IPS-18a (cell line): ENCODE data around the gene ATP6V0C.

Experiments used
- H3K27ac ChIP-seq: one replicate; pipeline ENCODE4 v1.5.1; 2013; ENCODE audit warnings: low read length
- H3K27me3 ChIP-seq: one replicate; pipeline ENCODE4 v1.6.1; 2013; ENCODE audit warnings: mild to moderate bottlenecking, low read length; ENCODE audit not compliant: control insufficient read depth, insufficient read depth
- H3K36me3 ChIP-seq: one replicate; pipeline ENCODE4 v1.6.1; 2013; ENCODE audit warnings: low read depth, low read length; ENCODE audit not compliant: control insufficient read depth
- H3K4me1 ChIP-seq: one replicate; pipeline ENCODE4 v1.6.1; 2013; ENCODE audit warnings: low read depth, low read length; ENCODE audit not compliant: control insufficient read depth
- H3K4me3 ChIP-seq: one replicate; pipeline ENCODE4 v1.5.1; 2013; ENCODE audit warnings: low read length
- H3K9ac ChIP-seq: one replicate; pipeline ENCODE4 v1.6.1; 2013; ENCODE audit warnings: mild to moderate bottlenecking, low read length, moderate library complexity
- H3K9me3 ChIP-seq: one replicate; pipeline ENCODE4 v1.6.1; 2013; ENCODE audit warnings: low read depth, low read length; ENCODE audit not compliant: control insufficient read depth

Gene ATP6V0C

DNA sequence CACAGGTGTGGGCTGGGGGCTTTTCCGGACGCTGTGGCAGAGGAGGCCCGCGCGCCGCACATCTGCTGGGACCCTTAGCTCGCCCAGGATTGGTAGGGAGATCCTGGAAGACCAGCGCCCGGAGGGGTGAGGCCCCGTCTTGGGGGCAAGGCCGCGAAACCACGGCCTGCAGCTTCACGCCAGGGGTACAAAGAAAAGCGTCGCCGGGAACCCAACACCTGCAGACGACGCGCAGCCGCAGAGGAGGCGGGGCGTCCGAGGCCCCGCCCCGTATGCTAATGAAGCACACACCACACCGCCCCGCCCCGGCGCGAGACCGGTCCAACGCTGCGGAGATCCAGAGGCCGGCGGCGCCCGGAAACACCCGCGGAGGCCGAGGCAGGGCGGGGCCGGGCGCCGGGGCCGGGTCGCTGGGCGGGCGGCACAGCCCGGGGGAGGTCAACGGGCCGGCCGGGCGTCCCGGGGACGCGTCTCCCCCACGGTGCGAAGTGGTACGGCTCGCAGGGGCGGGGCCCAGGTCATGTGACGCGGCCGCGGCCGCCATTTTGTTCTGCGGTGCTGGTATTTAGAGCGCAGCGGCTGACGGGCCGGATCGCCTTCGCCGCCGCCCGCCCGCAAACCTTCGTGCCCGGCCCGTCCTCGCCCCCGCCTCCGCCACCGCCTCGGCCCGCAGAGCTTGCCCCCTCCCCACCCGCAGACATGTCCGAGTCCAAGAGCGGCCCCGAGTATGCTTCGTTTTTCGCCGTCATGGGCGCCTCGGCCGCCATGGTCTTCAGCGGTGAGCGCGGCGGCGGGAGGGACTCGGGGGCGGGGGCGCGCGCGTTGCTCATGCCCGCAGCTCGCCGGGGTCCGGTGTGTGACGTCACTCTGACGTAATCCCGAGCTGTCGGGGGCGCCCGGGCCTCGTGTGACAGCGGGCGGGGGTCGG lies at the start of gene ATP6V0C:
TSS of gene ATP6V0C (plus strand) at position 548 of the 928 bp plus-strand sequence. CDS start at position 700, 152 bp downstream.
- H3K4me1 ChIP-seq, result peaks cover 4% of the 10 kb centered on the region

DNA sequence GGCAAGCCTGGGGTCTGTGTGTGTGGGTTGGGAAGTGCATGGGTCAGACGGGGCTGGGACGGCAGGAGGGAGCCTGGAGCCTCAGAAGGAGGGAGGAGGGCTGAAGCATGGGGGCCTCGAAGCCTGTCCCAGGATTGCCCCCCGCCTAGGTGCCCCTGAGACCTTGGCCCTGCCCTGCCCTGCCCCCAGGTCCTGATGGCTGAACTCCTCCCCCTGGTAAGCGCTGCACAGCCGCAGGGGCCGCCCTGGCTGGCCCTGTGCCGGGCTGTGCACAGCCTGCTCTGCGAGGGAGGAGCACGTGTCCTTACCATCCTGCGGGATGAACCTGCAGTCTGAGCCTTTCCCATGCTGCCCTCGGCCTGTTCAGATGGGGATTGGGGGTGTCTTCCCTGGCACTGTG lies 49.4 kb upstream of the ATP6V0C start:
- H3K4me1 ChIP-seq, result peaks cover 6% of the 10 kb centered on the region
- H3K9me3 ChIP-seq, result no peaks in the 10 kb centered on the region
- peaks cover 12% of the 10 kb centered on the region for H3K27me3 ChIP-seq
- no peak overlapping the region for H3K9ac ChIP-seq
- no peak overlapping the region for H3K27ac ChIP-seq
- peaks cover 10% of the 10 kb centered on the region for H3K36me3 ChIP-seq
- no peak overlapping the region for H3K4me3 ChIP-seq

More for the DNA sequence above, at the start of gene ATP6V0C:
- Histone ChIP-seq H3K27me3 (no peaks in the 10 kb centered on the region), H3K4me3 (peak within 1 kb of the TSS; percentile 72), H3K36me3 (no peaks in the 10 kb centered on the region), H3K9me3 (no peaks in the 10 kb centered on the region), H3K27ac (peak within 1 kb of the TSS; percentile 63), H3K9ac (peak within 1 kb of the TSS; percentile 73)

DNA sequence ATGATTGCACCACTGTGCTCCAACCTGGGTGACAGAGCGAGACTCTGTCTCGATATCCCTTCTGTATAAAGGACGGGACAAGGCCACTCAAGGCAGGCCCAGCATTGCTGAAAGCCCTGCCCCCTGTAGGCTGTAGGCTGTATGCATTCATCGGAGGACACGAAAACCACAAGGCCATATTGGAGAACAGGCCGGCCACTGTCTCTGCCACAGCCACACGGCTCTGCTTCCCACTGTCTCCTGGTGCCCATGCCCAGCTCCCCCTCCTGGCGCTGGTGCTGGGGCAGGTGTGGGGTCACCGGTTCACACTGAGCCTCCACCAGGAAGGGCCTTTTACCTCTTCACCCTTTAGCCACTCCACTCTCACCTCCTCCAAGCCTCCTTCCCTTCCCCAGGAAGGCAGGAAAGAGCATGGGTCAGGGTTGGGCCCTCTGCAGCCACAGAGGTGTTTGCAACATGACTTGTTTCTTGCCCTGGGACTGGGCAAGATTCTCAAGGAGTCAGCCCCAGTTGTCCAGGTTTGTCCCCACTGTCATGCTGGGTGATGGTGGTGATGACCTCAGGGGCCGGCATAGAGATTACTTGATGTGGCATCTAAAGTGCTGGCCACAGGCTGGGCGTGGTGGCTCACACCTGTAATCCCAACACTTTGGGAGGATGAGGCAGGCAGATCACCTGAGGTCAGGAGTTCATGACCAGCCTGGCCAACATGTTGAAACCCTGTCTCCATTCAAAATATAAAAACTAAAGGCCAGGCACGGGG lies 47.9 kb upstream of the ATP6V0C start:
- Histone ChIP-seq H3K27me3 (peaks cover 27% of the 10 kb centered on the region), H3K4me3 (no peak overlapping the region), H3K36me3 (peaks cover 10% of the 10 kb centered on the region), H3K9ac (no peak overlapping the region), H3K27ac (no peak overlapping the region), H3K4me1 (peaks cover 9% of the 10 kb centered on the region), H3K9me3 (no peaks in the 10 kb centered on the region)

DNA sequence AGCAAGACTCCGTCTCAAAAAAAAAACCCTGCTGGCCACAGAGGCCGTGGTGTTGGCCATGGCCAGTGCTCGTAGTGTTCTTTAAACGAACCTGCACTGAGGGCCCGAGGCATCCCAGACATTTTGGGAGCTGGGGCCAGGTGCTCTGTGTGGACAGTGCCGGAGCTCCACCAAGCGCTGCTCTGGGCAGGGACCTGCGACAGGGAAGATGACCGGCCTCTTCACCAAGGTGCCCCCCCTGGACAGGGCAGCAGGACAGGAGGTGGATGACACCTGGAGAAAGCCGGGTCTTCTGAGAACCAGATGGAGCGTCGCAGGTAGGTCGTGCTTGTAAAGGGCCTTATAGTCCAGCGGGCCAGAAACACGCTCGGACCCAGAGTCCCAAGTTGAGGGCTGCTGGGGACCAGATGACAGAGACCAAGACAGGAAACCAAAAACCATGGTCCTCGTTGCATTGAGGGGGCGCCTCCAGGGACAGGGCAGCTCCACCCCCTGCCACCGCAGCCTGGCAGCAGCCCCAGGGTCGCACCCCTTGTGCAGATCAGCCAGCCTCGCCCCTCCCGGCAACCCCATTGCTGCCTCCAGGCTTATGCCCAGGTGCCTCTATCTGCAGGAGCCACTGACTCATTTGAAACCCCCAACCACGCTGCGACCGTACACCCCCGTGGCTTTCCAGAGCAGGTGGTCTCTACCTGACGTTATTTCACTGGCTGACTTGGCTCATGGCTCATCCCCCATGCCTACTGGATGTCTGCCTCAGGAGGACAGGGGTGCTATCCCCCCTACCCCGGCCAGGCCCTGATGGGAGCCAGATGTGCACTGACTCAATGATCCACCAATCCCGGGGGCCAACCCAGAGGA lies 46.9 kb upstream of the ATP6V0C start:
- Histone ChIP-seq H3K4me3 (peak overlapping the region; percentile 43), H3K27ac (no peak overlapping the region), H3K9me3 (no peaks in the 10 kb centered on the region), H3K36me3 (peaks cover 5% of the 10 kb centered on the region), H3K9ac (peak overlapping the region; percentile 29), H3K27me3 (peaks cover 37% of the 10 kb centered on the region), H3K4me1 (peaks cover 9% of the 10 kb centered on the region)

DNA sequence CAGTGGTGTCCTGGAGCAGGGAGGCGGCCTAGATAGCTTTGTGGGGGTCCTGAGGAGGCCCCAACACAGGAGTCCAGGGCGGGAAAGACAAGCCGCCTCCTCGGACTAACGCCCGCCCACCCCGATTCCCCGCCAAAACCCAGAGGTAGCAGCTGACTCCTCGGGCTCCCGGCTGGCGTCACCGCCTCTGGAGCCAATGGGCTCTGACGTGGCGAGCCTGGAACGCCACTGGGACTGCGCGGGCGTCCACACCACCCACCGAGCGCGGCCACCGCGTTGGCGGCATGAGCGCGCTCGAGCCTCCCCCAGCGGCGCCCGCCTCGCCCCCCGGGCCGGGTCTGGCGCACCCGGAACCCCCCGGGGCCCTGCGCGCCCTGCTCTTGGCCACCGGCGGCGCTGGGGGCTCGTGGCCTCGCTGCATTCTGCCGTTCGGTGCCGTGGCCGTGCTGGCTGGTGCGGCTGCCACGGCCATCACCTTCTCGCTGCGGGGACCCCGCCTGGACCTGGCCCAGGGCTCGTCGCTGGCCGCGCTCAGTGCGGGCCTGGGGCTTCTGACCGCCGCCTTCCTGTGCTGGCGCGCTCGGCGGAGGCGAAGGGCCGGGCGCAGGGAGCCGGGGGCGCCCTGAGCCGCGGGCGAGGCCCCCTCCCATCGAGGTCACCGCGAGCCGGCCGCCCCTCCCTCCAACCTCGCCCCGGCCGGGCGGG lies 46.1 kb upstream of the ATP6V0C start:
- H3K9me3 ChIP-seq, result no peaks in the 10 kb centered on the region
- H3K9ac ChIP-seq, result peak overlapping the region; percentile 46
- H3K4me3 ChIP-seq, result peak overlapping the region; percentile 43
- no peak overlapping the region for H3K27ac ChIP-seq
- H3K27me3 ChIP-seq, result peaks cover 45% of the 10 kb centered on the region
- peaks cover 2% of the 10 kb centered on the region for H3K36me3 ChIP-seq
- H3K4me1 ChIP-seq, result peaks cover 9% of the 10 kb centered on the region

DNA sequence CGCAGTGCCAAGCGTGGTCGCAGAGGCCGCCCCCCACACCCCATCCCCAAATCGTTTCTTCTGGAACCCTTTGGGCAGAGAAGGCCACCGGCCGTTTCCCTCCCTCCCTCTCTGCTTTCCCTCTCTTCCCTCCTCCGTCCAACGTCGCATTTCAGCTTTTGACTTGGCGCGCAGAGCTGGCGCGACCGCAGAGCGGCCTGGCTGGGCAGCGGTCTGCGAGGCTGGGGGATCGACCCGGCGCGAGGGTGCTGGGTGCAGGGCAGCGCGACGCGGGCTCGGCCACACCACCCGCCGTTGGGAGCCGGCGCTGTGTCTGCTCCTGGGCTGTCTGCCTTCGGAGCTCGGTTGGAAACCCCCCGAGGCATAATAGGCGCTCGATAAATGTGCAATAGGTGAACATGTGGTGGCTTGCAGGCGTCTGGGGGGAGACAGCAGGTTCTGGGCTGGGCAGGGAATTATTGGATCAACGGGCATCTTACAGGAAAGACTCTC lies 45.5 kb upstream of the ATP6V0C start:
- Histone ChIP-seq H3K36me3 (no peaks in the 10 kb centered on the region), H3K4me1 (peaks cover 9% of the 10 kb centered on the region), H3K27ac (no peak overlapping the region), H3K9ac (peak overlapping the region; percentile 46), H3K9me3 (no peaks in the 10 kb centered on the region), H3K27me3 (peaks cover 51% of the 10 kb centered on the region), H3K4me3 (peak overlapping the region; percentile 43)

DNA sequence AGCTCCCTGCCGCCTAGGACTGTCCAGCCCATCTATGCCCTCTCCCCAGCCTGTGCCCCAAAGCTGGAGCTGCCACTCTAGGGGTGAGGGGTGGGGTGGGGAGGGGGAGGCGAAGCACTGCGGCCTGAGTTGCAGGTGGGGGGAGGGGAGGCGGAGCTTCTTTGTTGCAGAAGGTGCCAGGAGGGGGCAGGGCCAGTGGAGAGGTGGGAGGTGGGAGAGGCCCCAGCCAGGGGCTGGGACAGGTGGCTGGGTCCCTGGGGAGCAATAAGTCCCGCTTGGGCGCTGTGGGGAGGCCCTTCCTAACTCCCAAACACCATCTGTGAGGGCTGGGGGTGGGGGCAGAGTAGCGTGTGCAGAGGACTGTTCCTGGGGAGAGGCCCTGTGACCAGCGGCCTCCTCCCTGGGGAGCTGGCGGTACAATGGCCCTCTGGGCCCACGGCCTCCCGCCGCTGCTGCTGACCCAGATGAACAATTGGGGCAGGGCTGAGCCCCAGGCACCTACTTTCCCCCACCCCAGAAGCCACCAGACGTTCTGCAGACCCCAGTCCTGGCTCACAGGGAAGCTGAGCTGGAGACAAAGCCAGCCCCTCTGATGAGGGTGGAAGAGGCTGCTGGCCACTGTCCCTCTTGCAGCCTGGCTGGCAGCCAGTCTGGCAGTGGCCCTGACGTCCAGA lies 44.9 kb upstream of the ATP6V0C start:
- Histone ChIP-seq H3K9me3 (no peaks in the 10 kb centered on the region), H3K9ac (peak overlapping the region; percentile 46), H3K27me3 (peaks cover 56% of the 10 kb centered on the region), H3K27ac (no peak overlapping the region), H3K36me3 (no peaks in the 10 kb centered on the region), H3K4me1 (peaks cover 9% of the 10 kb centered on the region), H3K4me3 (peak overlapping the region; percentile 43)

DNA sequence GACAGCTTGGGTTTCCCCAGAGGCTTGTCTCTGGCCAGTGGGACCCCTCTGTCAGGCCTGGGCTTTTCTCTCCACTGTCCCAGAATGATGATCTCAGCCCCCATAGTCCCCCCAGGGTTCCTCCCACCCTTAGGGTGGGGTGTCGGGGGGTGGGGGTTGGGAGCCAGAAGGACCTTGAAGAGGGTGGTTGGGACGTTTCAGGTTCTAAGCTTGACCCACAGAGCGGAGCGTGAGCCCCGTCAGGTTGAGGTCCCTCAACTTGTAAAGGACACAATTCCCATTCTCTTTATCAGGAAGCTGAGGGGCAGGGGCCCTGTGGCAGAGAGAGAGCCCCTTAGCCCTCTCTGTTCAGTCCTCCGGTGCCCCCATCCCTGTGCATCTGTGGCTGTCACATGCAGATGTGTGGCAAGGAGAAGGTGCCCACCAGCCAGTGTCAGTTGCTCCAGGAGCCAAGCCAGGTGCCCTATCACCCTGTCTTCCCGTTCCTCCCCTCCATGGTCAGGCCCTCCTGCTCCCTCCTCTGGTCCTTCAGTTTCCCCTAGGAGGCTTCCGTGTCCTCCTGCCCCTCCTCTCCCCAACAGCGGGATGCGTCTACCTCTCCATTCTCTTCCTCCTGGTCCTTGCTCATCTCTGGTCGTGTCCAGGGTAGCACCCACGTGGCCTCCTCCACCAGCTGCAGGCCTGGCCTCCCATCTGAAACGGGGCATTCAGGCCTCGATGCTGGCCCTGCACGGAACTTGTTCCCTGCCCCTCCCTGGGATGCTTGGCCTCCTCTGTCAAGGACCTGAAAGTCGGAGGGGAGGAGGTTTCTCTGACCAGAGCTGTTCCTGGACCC lies 44.1 kb upstream of the ATP6V0C start:
- Histone ChIP-seq H3K9me3 (no peaks in the 10 kb centered on the region), H3K27ac (no peak overlapping the region), H3K9ac (no peak overlapping the region), H3K27me3 (peaks cover 63% of the 10 kb centered on the region), H3K4me1 (peaks cover 9% of the 10 kb centered on the region), H3K4me3 (no peak overlapping the region), H3K36me3 (no peaks in the 10 kb centered on the region)

DNA sequence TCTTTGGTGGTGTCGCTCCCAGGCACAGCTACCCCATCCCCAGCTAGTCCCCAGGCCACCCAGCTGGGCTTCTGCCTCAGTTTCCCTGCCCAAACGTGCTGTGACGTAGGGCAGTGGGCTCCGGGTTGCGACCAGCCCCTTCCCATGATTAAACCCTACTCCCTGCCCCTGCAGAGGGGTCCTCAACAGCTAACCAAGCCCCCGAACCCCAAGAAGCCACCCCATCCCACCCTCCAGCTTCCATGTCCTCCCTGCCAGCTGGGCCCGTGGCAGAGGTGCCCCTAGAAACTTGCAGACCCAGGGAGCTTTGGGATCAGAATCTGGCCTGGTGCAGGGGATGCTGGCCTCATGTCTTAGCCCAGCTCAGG lies 43.5 kb upstream of the ATP6V0C start:
- Histone ChIP-seq H3K9me3 (no peaks in the 10 kb centered on the region), H3K36me3 (no peaks in the 10 kb centered on the region), H3K4me1 (peaks cover 9% of the 10 kb centered on the region), H3K27me3 (peaks cover 63% of the 10 kb centered on the region), H3K9ac (no peak overlapping the region), H3K27ac (no peak overlapping the region), H3K4me3 (no peak overlapping the region)
